Activated T-cell treated with anti-CD3 and anti-CD28 coated beads, Interleukin-2, amount 50 U/mL, for 1 hour (primary cell): ENCODE measurements around the gene METTL23.
"Not testable (repeated sequence)": the region's sequence is repeated elsewhere in the genome, so short reads cannot be mapped to it uniquely, and the experiment has no call there.

Source experiments
- DNase-seq: peaks from one replicate; pipeline ENCODE4 v3.0.0-alpha.2; 2020

The METTL23 gene

GRCh38 chr17:76695059-76695831 lies 31.4 kb upstream of the METTL23 start:
- DNase-seq, result no peak

- no peak for DNase-seq
Observed at GRCh38 chr17:76696763-76697701, 29.6 kb upstream of the METTL23 start.

- DNase-seq, result no peak
Observed at GRCh38 chr17:76697702-76698465, 28.8 kb upstream of the METTL23 start.

DNA sequence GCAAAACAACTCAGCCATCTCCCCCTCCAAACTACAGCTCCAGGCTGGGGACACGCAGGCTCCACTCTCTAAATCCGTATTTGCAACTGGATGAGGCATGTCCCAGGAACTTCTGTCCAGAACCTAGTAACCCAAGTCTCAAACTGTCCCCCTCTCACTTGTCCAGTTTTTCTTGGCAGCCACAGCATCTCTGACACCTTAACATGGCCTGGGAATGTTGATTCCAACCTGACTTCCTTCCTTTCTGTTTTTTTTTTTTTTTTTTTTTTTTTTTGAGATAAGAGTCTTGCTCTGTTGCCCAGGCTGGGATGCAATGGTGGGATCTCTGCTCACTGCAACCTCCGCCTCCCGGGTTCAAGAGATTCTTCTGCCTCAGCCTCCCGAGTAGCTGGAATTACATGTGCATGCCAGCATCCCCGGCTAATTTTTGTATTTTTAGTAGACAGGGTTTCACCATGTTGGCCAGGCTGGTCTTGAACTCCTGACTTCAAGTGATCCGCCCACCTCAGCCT lies 28.1 kb upstream of the METTL23 start:
- not testable (repeated sequence) for DNase-seq

GRCh38 chr17:76700270-76700616 lies 26.4 kb upstream of the METTL23 start:
- no peak for DNase-seq

DNA sequence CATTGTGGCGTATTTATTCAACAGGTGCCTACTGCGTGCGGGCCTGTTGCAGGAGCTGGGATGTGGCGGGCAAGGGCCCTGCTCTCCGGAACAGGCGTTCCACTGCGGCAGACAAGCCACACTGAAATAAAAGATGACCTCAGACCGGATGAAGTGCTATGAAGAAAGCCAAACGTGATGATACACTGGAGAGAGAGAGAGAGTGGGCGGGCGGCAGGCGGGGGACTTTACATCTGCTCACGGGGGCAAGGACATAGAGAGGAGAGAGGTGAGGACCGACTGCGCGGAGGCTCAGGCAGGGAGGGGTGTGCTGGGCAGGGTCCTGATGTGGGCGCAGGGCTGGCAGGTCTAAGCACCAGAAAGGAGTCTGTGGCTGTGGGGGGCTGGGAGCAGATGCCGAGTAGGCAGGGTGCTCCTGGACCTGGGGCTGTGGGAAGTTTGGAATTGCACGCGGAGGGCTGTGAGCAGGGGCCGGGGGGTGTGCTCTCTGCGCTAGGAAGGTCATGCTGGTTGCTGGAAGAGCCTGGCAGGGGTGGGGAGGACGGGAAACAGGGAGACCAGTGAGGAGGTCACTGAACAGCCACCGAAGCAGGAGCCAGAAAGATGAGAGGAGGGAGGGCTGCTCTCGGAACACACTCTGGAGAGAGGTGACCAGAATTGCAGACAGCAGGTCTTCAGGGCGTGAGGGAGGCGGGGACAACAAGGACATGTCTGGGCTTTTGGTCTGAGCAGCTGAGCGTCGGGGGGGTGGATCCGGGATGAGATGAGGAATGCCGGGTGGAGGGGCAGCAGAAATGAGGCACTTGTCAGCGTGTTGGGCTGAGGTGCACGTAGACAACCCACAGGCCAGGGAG lies 25.8 kb upstream of the METTL23 start:
- DNase-seq, result no peak

DNA sequence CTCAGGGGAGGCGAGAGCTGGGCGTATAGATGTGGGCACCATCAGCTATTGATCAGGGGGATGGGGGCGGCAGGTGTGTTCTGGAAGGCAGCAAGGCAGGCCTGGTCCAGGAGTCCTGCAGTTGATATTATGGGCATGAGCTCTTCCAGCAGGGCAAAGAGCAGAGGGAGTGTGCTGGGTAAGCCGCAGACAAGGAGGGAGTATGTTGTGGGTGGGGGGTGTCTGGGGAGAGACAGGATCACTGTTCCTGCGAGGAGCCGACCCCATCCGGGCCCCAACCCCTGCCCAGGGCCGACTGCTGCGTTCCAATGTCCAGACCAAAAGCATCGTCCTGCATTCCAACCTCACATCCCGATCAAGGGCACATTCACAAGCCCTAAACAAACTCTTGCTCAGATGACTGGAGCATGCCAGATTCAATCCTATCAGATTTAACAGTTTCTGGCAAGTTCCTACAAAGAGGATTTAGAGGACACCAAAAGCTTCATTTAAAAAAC lies 25.1 kb upstream of the METTL23 start:
- DNase-seq, result no peak

GRCh38 chr17:76702076-76702475 lies 24.6 kb upstream of the METTL23 start:
- no peak for DNase-seq

GRCh38 chr17:76702941-76703637 lies 23.6 kb upstream of the METTL23 start:
- DNase-seq, result no peak

GRCh38 chr17:76704805-76705204 lies 21.8 kb upstream of the METTL23 start:
- DNase-seq, result no peak

DNA sequence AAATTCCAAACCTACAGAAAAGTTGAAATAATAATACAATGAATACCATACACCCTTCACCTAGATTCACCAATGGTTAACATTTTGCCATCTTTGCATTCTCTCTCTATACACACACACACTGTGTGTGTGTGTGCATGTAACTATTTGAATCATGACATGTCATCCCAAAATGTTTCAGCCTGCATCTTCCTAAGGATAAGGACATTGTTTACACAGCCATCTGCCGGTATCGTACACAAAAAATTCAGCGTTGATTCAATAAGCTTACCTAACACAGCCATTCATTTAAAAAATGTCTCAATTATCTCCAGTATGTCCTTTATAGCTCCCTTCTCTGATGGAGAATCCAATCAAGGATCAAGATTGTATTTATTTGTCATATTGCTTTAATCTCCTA lies 19.8 kb upstream of the METTL23 start:
- DNase-seq, result no peak

GRCh38 chr17:76707985-76708807 lies 18.4 kb upstream of the METTL23 start:
- DNase-seq, result no peak

GRCh38 chr17:76709077-76709950 lies 17.3 kb upstream of the METTL23 start:
- DNase-seq, result no peak

DNA sequence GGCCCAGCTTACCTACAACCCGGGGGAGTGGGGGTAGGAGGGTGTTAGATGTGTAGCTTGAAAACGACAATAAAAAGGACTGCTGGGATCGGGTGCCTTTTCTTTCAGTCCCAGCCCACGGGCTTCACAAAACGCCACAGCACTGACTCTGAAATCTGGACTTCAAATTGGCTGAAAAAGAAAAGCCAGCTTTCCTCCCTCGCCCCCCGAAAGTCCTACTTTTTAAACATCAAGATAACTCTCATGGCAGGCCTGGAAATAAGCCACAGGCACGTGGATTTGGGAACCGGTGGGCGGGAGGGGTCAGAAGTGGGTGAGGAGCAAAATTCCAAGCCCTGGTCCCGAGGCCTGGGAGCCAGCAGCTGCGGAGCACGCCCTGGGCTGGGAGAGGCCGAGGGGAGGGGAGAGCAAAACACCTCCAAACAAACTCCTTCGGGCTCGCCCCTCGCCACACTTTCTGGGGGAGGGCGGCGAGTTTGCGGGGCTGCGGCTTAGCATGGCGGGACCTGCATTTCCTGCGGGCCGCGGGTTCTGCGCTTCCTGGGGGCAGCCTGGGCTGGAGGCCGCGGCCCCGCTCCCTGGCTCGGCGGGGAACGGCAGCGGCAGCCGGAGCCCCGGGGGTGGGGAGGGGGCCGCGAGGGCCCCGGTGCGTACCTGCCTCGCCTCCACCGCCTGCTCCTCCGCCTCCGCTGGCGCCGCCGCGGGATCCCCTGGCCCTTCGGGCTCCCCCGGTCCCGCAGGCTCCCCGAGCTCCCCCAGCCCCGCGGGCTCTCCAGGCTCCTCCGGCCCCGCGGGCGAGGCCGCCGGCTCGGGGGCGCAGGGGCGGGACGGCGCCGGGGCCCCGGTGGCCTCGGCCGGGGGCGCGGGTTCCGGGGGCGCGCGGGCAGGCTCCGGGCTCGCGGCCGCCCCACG lies 16.4 kb upstream of the METTL23 start:
- not testable (repeated sequence) for DNase-seq

GRCh38 chr17:76710863-76711611 lies 15.6 kb upstream of the METTL23 start, which contains the start of gene MXRA7:
TSS of gene MXRA7 (minus strand) at chr17:76710965. CDS start at chr17:76710946, 19 bp downstream.
- DNase-seq, result peak; percentile 75

DNA sequence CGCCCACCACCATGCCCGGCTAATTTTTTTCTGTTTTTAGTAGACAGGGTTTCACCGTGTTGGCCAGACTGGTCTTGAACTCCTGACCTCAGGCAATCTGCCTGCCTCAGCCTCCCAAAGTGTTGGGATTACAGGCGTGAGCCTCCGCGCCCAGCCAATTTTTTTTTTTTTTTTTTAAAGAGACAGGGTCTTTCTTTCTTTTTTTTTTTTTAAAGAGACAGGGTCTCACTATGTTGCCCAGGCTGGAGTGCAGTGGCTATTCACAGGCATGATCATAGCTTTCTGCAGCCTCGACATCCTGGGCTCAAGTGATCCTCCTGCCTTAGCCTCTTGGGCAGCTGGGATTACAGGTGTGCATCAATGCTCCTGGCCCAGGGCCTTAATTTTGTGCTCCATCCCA lies 14.3 kb upstream of the METTL23 start:
- not testable (repeated sequence) for DNase-seq

DNA sequence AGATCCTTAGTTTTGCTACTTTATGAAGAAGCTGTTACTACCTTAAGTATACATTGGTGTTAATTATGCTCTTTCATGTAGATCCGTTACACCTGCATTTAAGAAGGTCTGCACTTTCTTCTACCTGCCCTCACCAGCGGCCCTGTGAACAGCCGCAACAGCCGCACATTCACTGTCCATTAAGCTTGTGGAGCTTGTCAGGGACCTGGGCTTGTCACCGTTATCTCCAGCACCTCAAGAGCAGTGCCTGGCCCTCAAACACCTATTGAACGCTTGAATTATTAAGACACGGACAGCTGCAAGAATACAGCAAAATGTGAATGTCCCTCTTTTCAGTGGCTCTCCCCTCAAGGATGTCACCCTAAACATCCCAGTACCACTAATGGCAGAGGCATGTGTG lies 12.9 kb upstream of the METTL23 start:
- no peak for DNase-seq
